ENCODE measurements around the gene COL23A1. TPM values are rescaled to one million over a fixed set of nuclear protein-coding genes. Genes with fewer than 3 reads are reported as not detected.
"Not testable (repeated sequence)": the region's sequence is repeated elsewhere in the genome, so short reads cannot be mapped to it uniquely, and the experiment has no call there.

The COL23A1 gene
- polyA plus RNA-seq, 1 donor from 2014 or later = 0.18 TPM

GRCh38 chr5:178606269-178606668, 16.1 kb upstream of the COL23A1 start:
- H3K36me3 Mint-ChIP-seq = peaks cover 6% of the 10 kb centered on the region
- H3K4me3 Mint-ChIP-seq = no peak overlapping the region
- peaks cover 0 to 5% (median 0%) of the 10 kb centered on the region in 3 donors for H3K4me1 Mint-ChIP-seq
- no peaks in the 10 kb centered on the region for H3K9me3 Mint-ChIP-seq
- no peaks in the 10 kb centered on the region for H3K27me3 Mint-ChIP-seq
- H3K27ac Mint-ChIP-seq = no peak overlapping the region

DNA sequence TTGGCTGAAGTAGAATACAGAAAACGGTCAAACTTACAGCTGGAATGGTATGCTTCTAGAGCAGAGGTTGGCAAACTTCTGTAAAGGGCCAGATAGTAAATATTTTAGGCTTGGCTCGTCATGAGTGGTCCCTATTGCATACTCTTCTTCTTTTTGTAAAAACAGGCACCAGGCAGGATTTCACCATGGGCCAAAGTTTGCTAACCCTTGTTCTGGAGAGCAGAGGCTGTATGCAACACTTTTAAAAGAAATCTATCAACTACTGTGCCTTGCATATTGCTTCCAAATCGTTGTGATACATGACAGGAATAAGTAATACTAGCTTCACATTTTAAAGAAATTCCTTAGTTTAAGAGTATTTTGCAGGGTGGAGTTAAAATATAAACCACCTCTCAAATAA, 15.6 kb upstream of the COL23A1 start:
- no peak overlapping the region for H3K27ac Mint-ChIP-seq
- H3K36me3 Mint-ChIP-seq = peaks cover 8% of the 10 kb centered on the region

DNA sequence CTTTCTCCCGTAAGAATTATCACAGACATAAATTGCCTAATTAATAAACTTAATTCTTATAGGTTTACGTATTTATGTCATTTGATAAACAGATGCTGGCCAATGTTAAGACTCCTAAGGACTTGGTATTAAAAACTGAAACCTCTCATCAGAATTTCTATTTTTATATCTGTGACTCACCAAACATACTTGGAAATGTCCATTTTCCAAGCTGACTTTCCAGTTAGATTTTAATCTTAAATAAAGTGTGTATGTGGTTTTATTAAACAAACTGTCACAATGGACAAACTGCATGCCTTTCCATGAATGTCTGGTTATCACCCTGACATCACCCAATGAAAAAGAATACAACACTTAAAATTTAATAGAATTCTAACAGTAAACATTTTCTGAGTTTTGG, 12.6 kb upstream of the COL23A1 start:
- Mint-ChIP-seq H3K4me1 (no peaks in the 10 kb centered on the region), H3K27me3 (no peaks in the 10 kb centered on the region), H3K36me3 (peaks cover 10% of the 10 kb centered on the region), H3K9me3 (peaks cover 0 to 9% (median 0%) of the 10 kb centered on the region in 3 donors), H3K27ac (no peak overlapping the region), H3K4me3 (no peak overlapping the region)

More for the DNA sequence above, 15.6 kb upstream of the COL23A1 start:
- Mint-ChIP-seq H3K4me1 (peaks cover 0 to 2% (median 0%) of the 10 kb centered on the region in 3 donors), H3K4me3 (no peak overlapping the region), H3K27me3 (no peaks in the 10 kb centered on the region), H3K9me3 (no peaks in the 10 kb centered on the region)

- peaks cover 4 to 10% (median 5%) of the 10 kb centered on the region in 3 donors for H3K4me1 Mint-ChIP-seq
- no peak overlapping the region for H3K4me3 Mint-ChIP-seq
- peaks cover 13% of the 10 kb centered on the region for H3K27me3 Mint-ChIP-seq
- no peak overlapping the region for H3K27ac Mint-ChIP-seq
- peaks cover 6 to 37% (median 8%) of the 10 kb centered on the region in 3 donors for H3K9me3 Mint-ChIP-seq
- H3K36me3 Mint-ChIP-seq = peaks cover 29% of the 10 kb centered on the region
These were observed 5.6 kb upstream of the COL23A1 start for GRCh38 chr5:178595750-178596149.

DNA sequence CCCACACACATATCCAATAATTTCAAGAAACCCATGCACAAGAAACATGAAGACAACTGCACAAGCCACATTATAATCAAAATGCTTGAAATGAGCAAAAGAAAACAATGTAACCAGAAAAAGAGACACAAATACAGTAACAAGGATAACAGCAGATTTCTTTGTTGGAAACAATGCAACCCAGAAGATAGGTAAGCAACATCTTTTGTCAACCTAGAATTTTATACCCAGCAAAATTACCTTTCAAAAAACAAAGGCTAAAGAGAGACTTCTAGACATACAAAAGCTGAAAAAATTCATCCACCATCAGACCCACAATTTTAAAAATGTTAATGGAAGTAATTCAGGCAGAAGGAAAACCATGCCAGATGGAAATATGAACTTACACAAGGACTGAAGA, 5.0 kb upstream of the COL23A1 start:
- H3K36me3 Mint-ChIP-seq = peaks cover 29% of the 10 kb centered on the region
- H3K27ac Mint-ChIP-seq = peak overlapping the region in 1 of 3 donors; percentile 7
- H3K4me3 Mint-ChIP-seq = no peak overlapping the region
- peaks cover 17% of the 10 kb centered on the region for H3K27me3 Mint-ChIP-seq
- H3K4me1 Mint-ChIP-seq = peaks cover 7 to 12% (median 7%) of the 10 kb centered on the region in 3 donors
- H3K9me3 Mint-ChIP-seq = peaks cover 6 to 37% (median 8%) of the 10 kb centered on the region in 3 donors

DNA sequence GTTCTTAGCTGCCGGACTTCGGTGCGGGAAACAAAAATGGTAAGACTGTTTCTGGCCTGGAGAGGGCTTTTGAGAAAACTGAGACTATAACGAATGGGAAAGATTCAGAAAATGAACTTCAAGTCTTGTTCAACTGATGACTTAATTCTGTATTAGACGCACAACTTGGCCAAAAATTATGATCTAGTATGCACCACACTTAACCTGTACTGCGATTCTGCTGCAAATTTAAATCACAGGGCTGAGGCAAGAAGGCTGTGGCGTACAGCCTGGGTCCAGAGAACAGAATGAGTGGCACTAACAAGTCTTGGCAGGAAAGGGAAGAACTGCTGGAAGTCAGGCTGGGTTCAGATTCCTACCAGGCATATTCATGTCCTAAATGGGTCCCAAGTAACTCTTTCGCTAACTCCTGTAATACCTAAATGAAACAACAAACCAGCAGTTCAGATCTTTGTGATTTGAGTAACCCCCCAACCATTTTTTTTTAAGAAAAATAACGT, 781 bp upstream of the COL23A1 start:
- no peak overlapping the region for H3K27ac Mint-ChIP-seq

DNA sequence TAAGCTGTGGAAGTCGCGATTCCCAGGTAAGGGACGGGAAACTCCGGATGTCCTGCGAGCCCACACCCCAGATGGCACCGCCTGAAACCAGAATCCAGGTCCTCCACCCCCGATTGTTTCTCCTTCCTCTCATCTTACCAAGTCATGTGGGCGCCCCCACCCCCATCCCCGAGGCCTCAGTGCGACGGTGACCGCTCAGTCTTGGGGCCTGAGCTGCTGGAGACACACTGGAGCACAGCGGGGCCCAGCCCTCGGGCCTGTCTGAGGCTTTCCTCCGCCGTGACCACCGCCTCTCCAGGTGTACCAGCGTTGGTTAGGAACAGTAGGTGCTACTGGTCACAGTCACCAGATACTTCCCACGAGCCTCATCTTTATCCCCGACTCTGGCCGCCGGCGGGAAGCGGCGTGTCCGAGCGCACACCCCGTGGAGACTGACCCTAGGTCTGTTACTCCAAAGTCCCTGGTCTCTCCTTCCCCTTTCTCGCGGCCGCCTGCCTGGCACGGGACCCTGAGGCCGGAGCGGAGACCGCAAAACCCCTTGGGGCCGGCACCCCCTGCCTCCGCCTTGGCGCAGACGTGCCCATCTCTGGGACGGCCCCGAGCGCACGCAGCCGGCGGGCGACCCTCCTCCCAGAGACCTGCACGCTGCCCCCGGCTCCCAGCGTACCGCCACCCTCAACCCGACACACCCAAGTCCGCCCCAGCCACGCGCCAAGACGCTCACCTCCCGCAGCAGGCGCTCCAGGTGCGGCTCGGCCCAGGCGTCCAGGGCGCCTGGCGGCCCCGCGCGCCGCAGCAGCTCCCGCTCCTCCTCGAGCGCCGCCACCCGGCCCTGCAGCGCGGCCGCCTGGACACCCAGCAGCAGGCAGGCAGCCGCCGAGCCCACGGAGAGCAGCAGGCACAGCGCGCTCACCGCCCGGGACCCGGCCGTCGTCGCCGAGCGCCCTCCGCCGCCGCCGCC, 733 bp downstream of the COL23A1 start:
- Mint-ChIP-seq H3K4me3 (peak overlapping the region in 2 of 4 donors; percentile 25 to 54), H3K9me3 (peaks cover 0 to 7% (median 1%) of the 10 kb centered on the region in 3 donors), H3K4me1 (peaks cover 7 to 12% (median 7%) of the 10 kb centered on the region in 3 donors), H3K27ac (no peak overlapping the region), H3K27me3 (peaks cover 42% of the 10 kb centered on the region), H3K36me3 (peaks cover 12% of the 10 kb centered on the region)

More for the DNA sequence above, 781 bp upstream of the COL23A1 start:
- Mint-ChIP-seq H3K27me3 (peaks cover 42% of the 10 kb centered on the region), H3K9me3 (peaks cover 6 to 22% (median 8%) of the 10 kb centered on the region in 3 donors), H3K36me3 (peaks cover 19% of the 10 kb centered on the region), H3K4me3 (peak overlapping the region; percentile 70 to 91 (median 82)), H3K4me1 (peaks cover 7 to 12% (median 7%) of the 10 kb centered on the region in 3 donors)

DNA sequence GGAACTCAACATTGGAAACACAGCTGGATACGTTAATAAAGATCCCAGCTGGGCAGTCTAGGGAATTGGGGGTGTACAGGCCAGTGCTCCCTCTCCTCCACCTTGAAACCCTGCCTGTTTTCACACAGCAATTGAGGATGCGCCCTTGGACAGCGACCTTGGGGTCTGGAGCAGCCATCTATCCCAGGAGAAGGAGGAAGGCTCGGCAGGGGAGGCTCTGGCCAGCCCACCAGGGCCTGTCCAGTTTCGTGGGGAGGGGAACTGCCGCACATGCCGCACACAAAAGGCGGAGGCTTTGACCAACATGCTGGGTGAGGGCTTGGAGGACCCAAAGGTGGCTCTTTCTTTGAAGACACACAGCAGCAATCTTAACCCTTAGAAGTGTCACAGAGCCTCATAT, 1.4 kb downstream of the COL23A1 start:
- Mint-ChIP-seq H3K4me1 (peaks cover 7 to 12% (median 7%) of the 10 kb centered on the region in 3 donors), H3K36me3 (peaks cover 8% of the 10 kb centered on the region), H3K27me3 (peaks cover 42% of the 10 kb centered on the region), H3K4me3 (peak overlapping the region in 1 of 4 donors; percentile 54), H3K9me3 (no peaks in the 10 kb centered on the region), H3K27ac (no peak overlapping the region)

- H3K27ac Mint-ChIP-seq = no peak overlapping the region
- H3K4me3 Mint-ChIP-seq = peak overlapping the region in 3 of 4 donors; percentile 3 to 17 (median 5)
- no peaks in the 10 kb centered on the region for H3K9me3 Mint-ChIP-seq
- H3K27me3 Mint-ChIP-seq = peaks cover 42% of the 10 kb centered on the region
- peaks cover 7 to 12% (median 7%) of the 10 kb centered on the region in 3 donors for H3K4me1 Mint-ChIP-seq
- H3K36me3 Mint-ChIP-seq = peaks cover 6% of the 10 kb centered on the region
These were observed 2.2 kb downstream of the COL23A1 start for GRCh38 chr5:178587763-178588611.

GRCh38 chr5:178586396-178586795, 3.8 kb downstream of the COL23A1 start:
- peaks cover 35% of the 10 kb centered on the region for H3K27me3 Mint-ChIP-seq
- no peaks in the 10 kb centered on the region for H3K9me3 Mint-ChIP-seq
- no peak overlapping the region for H3K27ac Mint-ChIP-seq
- peaks cover 6 to 7% (median 6%) of the 10 kb centered on the region in 3 donors for H3K4me1 Mint-ChIP-seq
- H3K36me3 Mint-ChIP-seq = peaks cover 5% of the 10 kb centered on the region
- H3K4me3 Mint-ChIP-seq = no peak overlapping the region

GRCh38 chr5:178585421-178585820, 4.8 kb downstream of the COL23A1 start:
- not testable (repeated sequence) for H3K27ac Mint-ChIP-seq, H3K4me1 Mint-ChIP-seq, H3K4me3 Mint-ChIP-seq, H3K36me3 Mint-ChIP-seq, H3K9me3 Mint-ChIP-seq
- H3K27me3 Mint-ChIP-seq = peaks cover 25% of the 10 kb centered on the region

- no peaks in the 10 kb centered on the region for H3K4me1 Mint-ChIP-seq
- H3K36me3 Mint-ChIP-seq = peaks cover 4% of the 10 kb centered on the region
- H3K27ac Mint-ChIP-seq = no peak overlapping the region
- H3K27me3 Mint-ChIP-seq = peaks cover 17% of the 10 kb centered on the region
- H3K9me3 Mint-ChIP-seq = no peaks in the 10 kb centered on the region
- no peak overlapping the region for H3K4me3 Mint-ChIP-seq
These were observed 6.9 kb downstream of the COL23A1 start for GRCh38 chr5:178583279-178583678.

- Mint-ChIP-seq H3K27me3 (peaks cover 13% of the 10 kb centered on the region), H3K4me1 (no peaks in the 10 kb centered on the region), H3K27ac (no peak overlapping the region), H3K36me3 (peaks cover 4% of the 10 kb centered on the region), H3K4me3 (no peak overlapping the region), H3K9me3 (no peaks in the 10 kb centered on the region)
These were observed 7.9 kb downstream of the COL23A1 start for GRCh38 chr5:178582291-178582690.

GRCh38 chr5:178581621-178582020, 8.6 kb downstream of the COL23A1 start:
- Mint-ChIP-seq H3K4me3 (no peak overlapping the region), H3K36me3 (peaks cover 4% of the 10 kb centered on the region), H3K27me3 (peaks cover 14% of the 10 kb centered on the region), H3K27ac (no peak overlapping the region), H3K9me3 (no peaks in the 10 kb centered on the region), H3K4me1 (no peaks in the 10 kb centered on the region)

Measured in IgD-negative memory B cell (primary cell).